Ishikawa (cell line): ENCODE results near the gene CYP2J2.

Source experiments
- CEBPB ChIP-seq: IDR thresholded peaks from 2 replicates; pipeline ENCODE4 v1.6.1; 2012
- CREB1 ChIP-seq: IDR thresholded peaks from 2 replicates; pipeline ENCODE4 v1.6.1; 2012; ENCODE audit warnings: low read depth
- EP300 ChIP-seq: IDR thresholded peaks from 2 replicates; pipeline ENCODE4 v1.6.1; 2012; ENCODE audit warnings: borderline replicate concordance
- FOXM1 ChIP-seq: IDR thresholded peaks from 2 replicates; pipeline ENCODE4 v1.6.1; 2012; ENCODE audit warnings: low read depth, borderline replicate concordance
- NFIC ChIP-seq: IDR thresholded peaks from 2 replicates; pipeline ENCODE4 v1.6.1; 2012
- RAD21 ChIP-seq: IDR thresholded peaks from 2 replicates; pipeline ENCODE4 v1.6.1; 2012; ENCODE audit warnings: low read depth
- TAF1 ChIP-seq: IDR thresholded peaks from 2 replicates; pipeline ENCODE4 v1.6.1; 2012; ENCODE audit warnings: low read depth, mild to moderate bottlenecking
- TCF12 ChIP-seq: IDR thresholded peaks from 2 replicates; pipeline ENCODE4 v1.6.1; 2012; ENCODE audit warnings: low read depth
- TEAD4 ChIP-seq: IDR thresholded peaks from 2 replicates; pipeline ENCODE4 v1.6.1; 2012
- YY1 ChIP-seq: IDR thresholded peaks from 2 replicates; pipeline ENCODE4 v1.6.1; 2012; ENCODE audit warnings: low read depth
- ZBTB7A ChIP-seq: IDR thresholded peaks from 2 replicates; pipeline ENCODE4 v1.6.1; 2012; ENCODE audit warnings: low read depth
- TF ChIP-seq, protein P1 (sequence below): IDR thresholded peaks from 2 replicates; pipeline ENCODE4 v1.6.1; 2012
- TF ChIP-seq, protein P2 (sequence below): IDR thresholded peaks from 2 replicates; pipeline ENCODE4 v1.6.1; 2012
- TF ChIP-seq, protein P3 (sequence below): IDR thresholded peaks from 2 replicates; pipeline ENCODE4 v1.6.1; 2012; ENCODE audit warnings: low read depth, mild to moderate bottlenecking

CYP2J2 gene

DNA sequence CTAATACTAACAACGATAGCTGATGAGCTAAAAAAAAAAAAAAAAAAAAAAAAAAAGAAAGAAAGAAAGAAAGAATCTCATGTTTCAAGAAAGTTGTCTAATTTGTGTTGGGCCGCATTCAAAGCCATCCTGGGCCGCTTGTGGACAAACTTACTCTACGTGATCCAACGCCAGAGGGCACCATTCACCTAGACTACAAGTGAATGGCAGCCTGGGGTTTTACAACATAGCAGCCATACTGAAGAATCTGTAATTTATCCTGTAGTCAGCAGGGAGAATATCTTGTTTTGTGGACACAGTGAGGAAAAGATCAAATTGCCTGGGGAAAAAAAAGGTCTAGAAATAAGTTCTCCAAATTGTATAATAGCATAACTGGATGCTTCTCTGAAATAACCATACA, 47.0 kb downstream of the CYP2J2 start:
- TF ChIP-seq EP300 (no peak), RAD21 (peak; percentile 65)

DNA sequence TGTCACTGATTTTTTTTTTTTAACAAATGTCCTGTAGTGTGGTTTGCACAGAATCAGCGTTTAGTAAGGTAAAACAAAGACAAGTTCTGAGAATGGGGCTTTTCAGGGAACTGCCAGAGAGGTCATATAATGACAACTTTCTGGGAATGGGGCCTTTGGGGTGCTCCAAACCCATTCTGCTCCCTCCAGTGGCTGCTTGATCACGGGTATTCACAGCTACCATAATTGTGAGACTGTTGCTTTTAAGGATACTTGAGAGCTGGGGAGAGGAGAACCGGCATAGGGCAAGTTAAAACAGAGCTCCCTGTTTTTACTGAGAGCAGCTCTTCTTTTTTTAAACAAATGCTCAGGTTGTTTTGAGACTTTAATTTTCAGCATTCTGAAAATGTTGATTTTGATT, 48.2 kb downstream of the CYP2J2 start:
- no peak for TF ChIP-seq FOXM1
- TF ChIP-seq, protein P1, sequence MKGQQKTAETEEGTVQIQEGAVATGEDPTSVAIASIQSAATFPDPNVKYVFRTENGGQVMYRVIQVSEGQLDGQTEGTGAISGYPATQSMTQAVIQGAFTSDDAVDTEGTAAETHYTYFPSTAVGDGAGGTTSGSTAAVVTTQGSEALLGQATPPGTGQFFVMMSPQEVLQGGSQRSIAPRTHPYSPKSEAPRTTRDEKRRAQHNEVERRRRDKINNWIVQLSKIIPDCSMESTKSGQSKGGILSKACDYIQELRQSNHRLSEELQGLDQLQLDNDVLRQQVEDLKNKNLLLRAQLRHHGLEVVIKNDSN = no peak
- TF ChIP-seq ZBTB7A = no peak
- TF ChIP-seq, protein P2, sequence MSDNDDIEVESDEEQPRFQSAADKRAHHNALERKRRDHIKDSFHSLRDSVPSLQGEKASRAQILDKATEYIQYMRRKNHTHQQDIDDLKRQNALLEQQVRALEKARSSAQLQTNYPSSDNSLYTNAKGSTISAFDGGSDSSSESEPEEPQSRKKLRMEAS = no peak
- TF ChIP-seq YY1 = no peak
- no peak for TF ChIP-seq CEBPB
- TF ChIP-seq TCF12 = no peak

DNA sequence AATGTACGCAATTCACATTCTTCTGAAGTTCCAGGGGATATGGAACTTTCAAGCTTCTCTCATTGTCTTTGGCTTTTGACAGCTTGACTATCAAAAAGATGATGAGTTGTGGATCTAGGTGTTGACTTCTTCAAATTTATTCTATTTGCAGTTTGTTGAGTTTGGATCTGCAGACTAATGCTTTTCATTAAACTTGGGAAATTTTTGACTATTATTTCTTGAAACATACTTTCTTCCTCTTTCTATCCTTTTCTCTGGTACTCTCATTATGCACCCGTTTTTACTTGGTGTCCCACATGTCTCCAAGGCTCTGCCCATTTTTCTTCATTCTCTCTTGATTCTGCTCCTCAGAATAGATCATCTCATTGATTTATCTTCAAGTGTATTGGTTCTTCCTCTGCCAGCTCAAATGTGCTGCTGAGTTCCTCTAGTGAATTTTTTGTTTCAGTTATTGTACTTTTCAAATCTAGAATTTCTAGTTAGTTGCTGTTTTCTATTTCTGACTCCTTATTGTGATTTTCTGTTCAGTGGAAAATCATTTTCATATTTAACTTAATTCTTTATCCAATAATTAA, 49.4 kb downstream of the CYP2J2 start:
- TF ChIP-seq YY1 (no peak), TCF12 (no peak), TEAD4 (no peak), CEBPB (no peak), CREB1 (no peak), NFIC (no peak), FOXM1 (no peak), TAF1 (no peak)
- TF ChIP-seq, protein P2 = no peak
- TF ChIP-seq, protein P1 = no peak
- TF ChIP-seq, protein P3, sequence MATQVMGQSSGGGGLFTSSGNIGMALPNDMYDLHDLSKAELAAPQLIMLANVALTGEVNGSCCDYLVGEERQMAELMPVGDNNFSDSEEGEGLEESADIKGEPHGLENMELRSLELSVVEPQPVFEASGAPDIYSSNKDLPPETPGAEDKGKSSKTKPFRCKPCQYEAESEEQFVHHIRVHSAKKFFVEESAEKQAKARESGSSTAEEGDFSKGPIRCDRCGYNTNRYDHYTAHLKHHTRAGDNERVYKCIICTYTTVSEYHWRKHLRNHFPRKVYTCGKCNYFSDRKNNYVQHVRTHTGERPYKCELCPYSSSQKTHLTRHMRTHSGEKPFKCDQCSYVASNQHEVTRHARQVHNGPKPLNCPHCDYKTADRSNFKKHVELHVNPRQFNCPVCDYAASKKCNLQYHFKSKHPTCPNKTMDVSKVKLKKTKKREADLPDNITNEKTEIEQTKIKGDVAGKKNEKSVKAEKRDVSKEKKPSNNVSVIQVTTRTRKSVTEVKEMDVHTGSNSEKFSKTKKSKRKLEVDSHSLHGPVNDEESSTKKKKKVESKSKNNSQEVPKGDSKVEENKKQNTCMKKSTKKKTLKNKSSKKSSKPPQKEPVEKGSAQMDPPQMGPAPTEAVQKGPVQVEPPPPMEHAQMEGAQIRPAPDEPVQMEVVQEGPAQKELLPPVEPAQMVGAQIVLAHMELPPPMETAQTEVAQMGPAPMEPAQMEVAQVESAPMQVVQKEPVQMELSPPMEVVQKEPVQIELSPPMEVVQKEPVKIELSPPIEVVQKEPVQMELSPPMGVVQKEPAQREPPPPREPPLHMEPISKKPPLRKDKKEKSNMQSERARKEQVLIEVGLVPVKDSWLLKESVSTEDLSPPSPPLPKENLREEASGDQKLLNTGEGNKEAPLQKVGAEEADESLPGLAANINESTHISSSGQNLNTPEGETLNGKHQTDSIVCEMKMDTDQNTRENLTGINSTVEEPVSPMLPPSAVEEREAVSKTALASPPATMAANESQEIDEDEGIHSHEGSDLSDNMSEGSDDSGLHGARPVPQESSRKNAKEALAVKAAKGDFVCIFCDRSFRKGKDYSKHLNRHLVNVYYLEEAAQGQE = no peak

DNA sequence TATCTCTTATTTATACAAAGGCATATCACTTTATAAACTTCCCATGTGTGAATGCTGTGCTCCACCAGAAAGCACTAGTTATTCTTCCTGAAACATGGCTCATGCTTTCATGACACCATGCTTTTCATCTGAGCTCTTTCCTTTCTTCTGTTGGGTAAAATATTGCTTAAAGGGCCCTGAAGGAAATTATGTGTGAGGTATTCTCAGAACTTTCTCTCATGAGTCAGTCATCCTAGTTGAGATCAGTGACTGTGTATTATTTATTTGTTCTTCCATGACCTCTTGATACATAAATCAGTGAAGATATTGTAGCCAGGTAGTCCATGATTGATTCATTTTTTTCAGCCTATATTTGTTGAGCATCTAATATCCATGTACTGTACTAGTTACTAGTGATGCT, 54.8 kb downstream of the CYP2J2 start:
- TF ChIP-seq, protein P2 = no peak
- TF ChIP-seq, protein P3 = no peak
- no peak for TF ChIP-seq FOXM1
- no peak for TF ChIP-seq TCF12
- TF ChIP-seq NFIC = no peak
- no peak for TF ChIP-seq TEAD4
- TF ChIP-seq EP300 = no peak

DNA sequence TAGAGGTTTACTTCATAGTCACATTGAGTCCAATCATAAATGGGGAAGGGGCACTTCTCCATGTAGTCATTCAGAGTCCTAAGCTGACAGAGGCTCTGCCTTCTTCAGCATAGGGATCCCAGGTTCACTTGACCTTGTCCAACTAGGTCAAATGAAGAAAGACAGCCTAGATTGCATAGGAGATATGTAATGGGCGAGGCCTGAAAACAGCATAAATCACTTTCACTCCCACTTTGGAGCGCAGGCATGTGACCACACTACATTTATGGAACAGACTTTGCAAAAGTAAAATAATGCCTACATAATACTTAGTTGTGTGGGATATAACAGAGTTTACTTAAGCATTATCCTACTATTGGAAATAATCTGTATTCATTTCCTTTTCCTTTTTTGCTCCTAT, 60.1 kb downstream of the CYP2J2 start:
- TF ChIP-seq, protein P2 = no peak
- TF ChIP-seq, protein P3 = no peak
- no peak for TF ChIP-seq NFIC
